Measurements from ENCODE around the gene SLC43A2.
A peak's percentile ranks its signal among the peaks of the same experiment; 100 is the strongest.

- TF ChIP-seq CTCF (IDR thresholded peaks at IDR 0.05) (no peak), POLR2A (IDR thresholded peaks at IDR 0.05) (peak in 1 of 4 donors; percentile 18), POLR2AphosphoS5 (IDR thresholded peaks at IDR 0.05) (no peak), EP300 (IDR thresholded peaks at IDR 0.05) (no peak)
Measured at GRCh38 chr17:1611715-1612114, 16.9 kb downstream of the SLC43A2 start.

All from upper lobe of left lung (tissue), 4 donors.